ENCODE measurements around the gene CLSTN2.

CLSTN2 gene

GRCh38 chr3:140577911-140578310, 642.9 kb downstream of the CLSTN2 start:
- FAIRE-seq (no peak), DNase-seq (ENCODE audit: low spot score) (no peak)

GRCh38 chr3:140579260-140579659, 644.3 kb downstream of the CLSTN2 start:
- FAIRE-seq = no peak

GRCh38 chr3:140580746-140581145, 645.8 kb downstream of the CLSTN2 start:
- DNase-seq (ENCODE audit: low spot score) (peak; percentile 53), FAIRE-seq (peak; percentile 73)

More at GRCh38 chr3:140579260-140579659, 644.3 kb downstream of the CLSTN2 start:
- DNase-seq (ENCODE audit: low spot score) = no peak

GRCh38 chr3:140584549-140584948, 649.6 kb downstream of the CLSTN2 start:
- no peak for FAIRE-seq
- no peak for DNase-seq (ENCODE audit: low spot score)

GRCh38 chr3:140585828-140586227, 650.8 kb downstream of the CLSTN2 start:
- no peak for FAIRE-seq
- DNase-seq (ENCODE audit: low spot score) = peak; percentile 10

GRCh38 chr3:140586311-140586710, 651.3 kb downstream of the CLSTN2 start:
- FAIRE-seq = no peak
- DNase-seq (ENCODE audit: low spot score) = no peak

- no peak for FAIRE-seq
These were observed 653.6 kb downstream of the CLSTN2 start for GRCh38 chr3:140588558-140588957.

GRCh38 chr3:140593766-140594165, 658.8 kb downstream of the CLSTN2 start:
- DNase-seq (ENCODE audit: low spot score) (no peak), FAIRE-seq (no peak)

More at GRCh38 chr3:140588558-140588957, 653.6 kb downstream of the CLSTN2 start:
- DNase-seq (ENCODE audit: low spot score) = no peak

GRCh38 chr3:140595295-140595694, 660.3 kb downstream of the CLSTN2 start:
- DNase-seq (ENCODE audit: low spot score) (no peak), FAIRE-seq (no peak)

- FAIRE-seq = no peak
- DNase-seq (ENCODE audit: low spot score) = no peak
These were observed 662.4 kb downstream of the CLSTN2 start for GRCh38 chr3:140597364-140597763.

- no peak for FAIRE-seq
- no peak for DNase-seq (ENCODE audit: low spot score)
These were observed 662.8 kb downstream of the CLSTN2 start for GRCh38 chr3:140597792-140598191.

GRCh38 chr3:140599009-140599408, 664.0 kb downstream of the CLSTN2 start:
- DNase-seq (ENCODE audit: low spot score) (no peak), FAIRE-seq (no peak)

- no peak for FAIRE-seq
- DNase-seq (ENCODE audit: low spot score) = no peak
These were observed 664.5 kb downstream of the CLSTN2 start for GRCh38 chr3:140599496-140599895.

GRCh38 chr3:140601881-140602280, 666.9 kb downstream of the CLSTN2 start:
- DNase-seq (ENCODE audit: low spot score) (no peak), FAIRE-seq (no peak)

- peak; percentile 24 for FAIRE-seq
- peak; percentile 35 for DNase-seq (ENCODE audit: low spot score)
These were observed 667.8 kb downstream of the CLSTN2 start for GRCh38 chr3:140602781-140603180.

- DNase-seq (ENCODE audit: low spot score) = no peak
- FAIRE-seq = no peak
These were observed 668.8 kb downstream of the CLSTN2 start for GRCh38 chr3:140603766-140604165.

- no peak for FAIRE-seq
- DNase-seq (ENCODE audit: low spot score) = peak; percentile 11
These were observed 675.6 kb downstream of the CLSTN2 start for GRCh38 chr3:140610544-140610943.

GRCh38 chr3:140614001-140614400, 679.0 kb downstream of the CLSTN2 start:
- FAIRE-seq (no peak), DNase-seq (ENCODE audit: low spot score) (no peak)

- FAIRE-seq (no peak), DNase-seq (ENCODE audit: low spot score) (no peak)
These were observed 682.1 kb downstream of the CLSTN2 start for GRCh38 chr3:140617135-140617534.

GRCh38 chr3:140626856-140627255, 691.9 kb downstream of the CLSTN2 start:
- FAIRE-seq (peak; percentile 43), DNase-seq (ENCODE audit: low spot score) (peak; percentile 29)
